Dermis blood vessel endothelial cell (primary cell): ENCODE results near the gene ZBTB44. TPM values are rescaled to one million over a fixed set of nuclear protein-coding genes. Genes with fewer than 3 reads are reported as not detected.

Experiments used
- total RNA-seq: library from RNA; depleted of rRNA; stranded (reverse); fragments of >200 nt; gene quantifications from 2 replicates; pipeline ENCODE4 v1.2.3, GENCODE V29; 2014

Gene ZBTB44
- total RNA-seq, 1 donor from 2014 or later: 36.4 TPM

Other genes with a start within 250 kb of the ZBTB44 start
- 986 and 1,136 TPM in 2 replicates for gene APLP2, start 245.0 kb downstream of the ZBTB44 start, total RNA-seq
- gene ST14, start 155.1 kb downstream of the ZBTB44 start, total RNA-seq: 0.14 and 0.34 TPM in 2 replicates
- gene ADAMTS8, start 113.7 kb upstream of the ZBTB44 start, total RNA-seq: not detected in 2 replicates
- gene ADAMTS15, start 133.7 kb upstream of the ZBTB44 start, total RNA-seq: 2.7 and 4.6 TPM in 2 replicates